HEK293T (cell line): ENCODE results near the gene DISP3.

Experiments
- CTCF ChIA-PET: fragments of 350-600 bp; formaldehyde crosslinking; extraction: SDS; loops from one replicate; lab custom pipeline; 2021; ENCODE audit warnings: antibody characterized with exemption, inconsistent platforms; lab: Yijun Ruan, JAX
- POLR2A ChIA-PET: fragments of 350-600 bp; formaldehyde crosslinking; extraction: SDS; loops from one replicate; lab custom pipeline; 2020; ENCODE audit warnings: antibody characterized with exemption, inconsistent platforms; lab: Yijun Ruan, JAX
- DNase-seq: peaks from one replicate; pipeline ENCODE4 v3.0.0; 2012; ENCODE audit warnings: mixed read lengths; ENCODE audit errors: extremely low spot score
- ARNT ChIP-seq: fragments of 450-650 bp; IDR thresholded peaks from 2 replicates; pipeline ENCODE4 v1.6.1; 2017; ENCODE audit warnings: mild to moderate bottlenecking
- BHLHE40 ChIP-seq: fragments of 450-650 bp; IDR thresholded peaks from 2 replicates; pipeline ENCODE4 v1.6.1; 2016; ENCODE audit warnings: mild to moderate bottlenecking, moderate library complexity, borderline replicate concordance
- CTBP1 ChIP-seq: fragments of 450-650 bp; IDR thresholded peaks from 2 replicates; pipeline ENCODE4 v1.6.1; 2016; ENCODE audit warnings: borderline replicate concordance
- ELF4 ChIP-seq: fragments of 450-650 bp; IDR thresholded peaks from 2 replicates; pipeline ENCODE4 v1.6.1; 2017; ENCODE audit warnings: antibody characterized with exemption
- FOXA1 ChIP-seq: fragments of 450-650 bp; IDR thresholded peaks from 2 replicates; pipeline ENCODE4 v1.6.1; 2016; ENCODE audit warnings: mild to moderate bottlenecking
- FOXK2 ChIP-seq: fragments of 450-650 bp; IDR thresholded peaks from 2 replicates; pipeline ENCODE4 v1.6.1; 2016; ENCODE audit warnings: mild to moderate bottlenecking
- FOXM1 ChIP-seq: fragments of 450-650 bp; IDR thresholded peaks from 2 replicates; pipeline ENCODE4 v1.6.1; 2017; ENCODE audit warnings: mild to moderate bottlenecking, borderline replicate concordance
- HDGF ChIP-seq: fragments of 450-650 bp; IDR thresholded peaks from 2 replicates; pipeline ENCODE4 v1.6.1; 2017; ENCODE audit warnings: antibody characterized with exemption, borderline replicate concordance
- L3MBTL2 ChIP-seq: fragments of 450-650 bp; conservative IDR thresholded peaks from 2 replicates; pipeline ENCODE4 v1.6.1; 2016; ENCODE audit warnings: mild to moderate bottlenecking
- LEF1 ChIP-seq: fragments of 450-650 bp; IDR thresholded peaks from 2 replicates; pipeline ENCODE4 v1.6.1; 2017; ENCODE audit warnings: mild to moderate bottlenecking, borderline replicate concordance
- NFRKB ChIP-seq: fragments of 450-650 bp; IDR thresholded peaks from 2 replicates; pipeline ENCODE4 v1.6.1; 2016; ENCODE audit warnings: mild to moderate bottlenecking, moderate library complexity
- SP1 ChIP-seq: fragments of 450-650 bp; IDR thresholded peaks from 2 replicates; pipeline ENCODE4 v1.6.1; 2017
- SUZ12 ChIP-seq: fragments of 450-650 bp; IDR thresholded peaks from 2 replicates; pipeline ENCODE4 v1.6.1; 2016; ENCODE audit warnings: mild to moderate bottlenecking
- TARDBP ChIP-seq: fragments of 450-650 bp; IDR thresholded peaks from 2 replicates; pipeline ENCODE4 v1.6.1; 2016
- ZNF384 ChIP-seq: fragments of 450-650 bp; IDR thresholded peaks from 2 replicates; pipeline ENCODE4 v1.6.1; 2016
- TF ChIP-seq, protein P1 (sequence below): fragments of 450-650 bp; IDR thresholded peaks from 2 replicates; pipeline ENCODE4 v1.6.1; 2016

The DISP3 gene

DNA sequence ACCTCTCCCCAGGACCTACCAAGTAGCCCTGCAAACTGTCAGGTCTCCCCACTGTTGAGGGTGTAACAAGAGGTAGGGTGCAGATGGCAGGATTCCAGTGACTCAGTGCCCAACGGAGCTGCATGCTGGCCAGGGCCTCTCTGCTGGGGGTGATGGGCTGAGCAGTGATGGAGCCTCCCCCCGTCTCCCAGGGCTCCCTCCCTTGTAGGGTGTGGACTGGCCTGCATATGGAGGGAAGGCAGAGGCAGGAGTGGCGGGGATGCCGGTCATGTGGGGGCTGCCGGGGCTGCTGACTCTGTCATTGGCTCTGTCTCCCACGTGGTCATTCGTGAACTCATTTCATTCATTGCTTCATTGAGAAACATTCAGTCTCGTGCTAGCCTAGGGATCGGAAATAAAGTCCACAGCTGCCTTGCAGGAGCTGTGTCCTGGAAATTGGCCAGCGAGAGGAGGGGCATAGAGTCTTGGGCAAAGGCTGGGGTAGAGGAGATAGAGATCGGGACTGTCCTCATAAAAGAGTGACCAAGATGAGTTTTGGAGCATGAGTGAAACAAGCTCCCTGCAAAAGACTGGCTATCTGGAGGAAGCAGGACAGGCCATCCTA lies 22.9 kb upstream of the DISP3 start:
- TF ChIP-seq FOXK2 (no peak), FOXA1 (no peak), LEF1 (no peak), FOXM1 (no peak), ELF4 (no peak), HDGF (no peak), L3MBTL2 (no peak), BHLHE40 (no peak), SP1 (no peak), ZNF384 (no peak), TARDBP (no peak), ARNT (no peak)
- DNase-seq: no peak
- ChIA-PET CTCF (no interaction called here), POLR2A (no interaction called here)

DNA sequence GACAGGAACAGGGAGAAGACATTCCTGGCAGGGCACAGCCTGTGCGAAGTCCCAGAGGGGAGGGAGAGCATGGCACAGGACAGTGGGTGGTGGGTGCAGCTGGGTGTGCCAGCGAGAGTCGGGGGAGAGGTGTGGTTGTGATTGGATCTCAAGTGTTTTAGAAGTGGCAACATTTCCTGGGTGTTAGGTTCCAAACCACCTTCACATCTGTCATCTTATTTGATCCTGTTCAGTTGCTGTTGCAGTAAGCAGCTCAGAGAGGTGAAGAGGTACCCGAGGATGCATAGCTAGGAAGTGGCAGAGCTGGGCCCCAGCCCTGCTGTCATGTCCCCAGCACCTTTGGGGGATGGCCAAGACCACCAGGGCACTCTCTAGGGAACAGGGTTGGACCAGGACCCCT lies 22.0 kb upstream of the DISP3 start:
- ChIA-PET CTCF (no interaction called here), POLR2A (no interaction called here)
- DNase-seq: no peak
- TF ChIP-seq L3MBTL2: no peak
- TF ChIP-seq FOXA1: no peak
- TF ChIP-seq ZNF384: no peak
- no peak for TF ChIP-seq ELF4
- TF ChIP-seq BHLHE40: no peak
- TF ChIP-seq LEF1: no peak
- TF ChIP-seq, protein P1, sequence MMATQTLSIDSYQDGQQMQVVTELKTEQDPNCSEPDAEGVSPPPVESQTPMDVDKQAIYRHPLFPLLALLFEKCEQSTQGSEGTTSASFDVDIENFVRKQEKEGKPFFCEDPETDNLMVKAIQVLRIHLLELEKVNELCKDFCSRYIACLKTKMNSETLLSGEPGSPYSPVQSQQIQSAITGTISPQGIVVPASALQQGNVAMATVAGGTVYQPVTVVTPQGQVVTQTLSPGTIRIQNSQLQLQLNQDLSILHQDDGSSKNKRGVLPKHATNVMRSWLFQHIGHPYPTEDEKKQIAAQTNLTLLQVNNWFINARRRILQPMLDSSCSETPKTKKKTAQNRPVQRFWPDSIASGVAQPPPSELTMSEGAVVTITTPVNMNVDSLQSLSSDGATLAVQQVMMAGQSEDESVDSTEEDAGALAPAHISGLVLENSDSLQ: no peak

DNA sequence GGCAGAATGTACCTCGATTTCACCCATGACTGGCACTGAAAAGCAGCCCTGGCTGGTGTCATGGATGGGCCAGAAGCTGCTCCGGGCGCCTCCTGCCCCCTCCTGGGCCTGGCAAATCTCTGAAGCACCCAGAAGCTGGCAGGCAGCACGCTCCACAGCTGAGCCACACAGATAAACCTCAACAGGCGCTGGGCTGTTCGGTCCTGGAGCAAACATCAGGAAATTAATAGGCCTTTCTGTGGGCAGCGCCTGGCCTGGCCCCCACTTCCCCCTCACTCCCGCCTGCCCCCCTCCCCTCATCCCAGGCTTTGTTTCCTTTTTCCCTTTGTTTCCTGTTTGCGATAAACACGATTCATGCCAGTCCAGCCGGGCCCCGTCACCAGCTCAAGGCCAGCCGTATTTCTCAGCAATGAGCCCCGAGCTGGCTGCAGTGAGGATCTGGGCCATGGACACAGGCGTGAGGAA lies 20.1 kb upstream of the DISP3 start:
- ChIA-PET CTCF (interaction anchor here (1.0 kb wide), 1 partner anchor 19 kb away, joined by 3 read pairs; no protein-coding TSS in a partner anchor), POLR2A (interaction anchor here (1.8 kb wide), 1 partner anchor 20 kb away, joined by 5 read pairs; the partner anchor contains the start of gene DISP3)

DNA sequence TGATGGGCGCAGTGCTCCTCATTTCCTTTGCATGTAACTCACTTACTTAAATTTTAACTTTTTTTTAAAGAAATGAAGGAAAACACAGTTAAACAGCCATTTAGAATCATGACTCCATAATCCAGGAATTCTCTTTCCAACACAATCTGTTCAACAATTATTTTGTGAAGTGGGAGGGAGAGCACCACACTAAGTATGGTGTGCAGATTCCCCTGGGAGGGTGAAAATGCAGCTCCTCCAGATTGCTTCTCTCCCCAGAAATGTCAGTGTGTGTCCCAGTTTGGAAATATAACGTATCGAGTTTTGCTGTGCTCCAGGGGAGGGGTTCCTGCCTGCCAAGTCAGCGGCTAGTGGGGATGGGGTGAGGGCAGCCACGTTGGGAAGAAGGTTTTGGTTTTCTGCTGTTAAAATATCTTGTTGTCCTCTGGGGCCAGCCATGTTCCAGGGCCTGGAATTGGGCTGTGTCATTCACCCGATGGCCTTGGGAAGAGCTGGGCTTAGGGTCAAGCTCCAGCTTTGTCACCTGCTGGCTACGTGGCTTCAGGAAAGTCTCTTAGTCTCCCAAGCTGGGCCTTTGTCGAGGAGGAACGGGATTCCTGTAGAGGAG lies 17.3 kb upstream of the DISP3 start:
- no peak for DNase-seq
- no peak for TF ChIP-seq L3MBTL2
- CTCF ChIA-PET: no interaction called here
- POLR2A ChIA-PET: no interaction called here

More for the DNA sequence above, 20.1 kb upstream of the DISP3 start:
- TF ChIP-seq SP1 (no peak), NFRKB (no peak), TARDBP (no peak), ZNF384 (no peak), L3MBTL2 (no peak), FOXA1 (no peak), BHLHE40 (no peak), LEF1 (no peak), CTBP1 (no peak), ELF4 (no peak), SUZ12 (no peak), HDGF (no peak), ARNT (no peak), FOXK2 (no peak), FOXM1 (no peak)
- TF ChIP-seq, protein P1: no peak
- DNase-seq: no peak

DNA sequence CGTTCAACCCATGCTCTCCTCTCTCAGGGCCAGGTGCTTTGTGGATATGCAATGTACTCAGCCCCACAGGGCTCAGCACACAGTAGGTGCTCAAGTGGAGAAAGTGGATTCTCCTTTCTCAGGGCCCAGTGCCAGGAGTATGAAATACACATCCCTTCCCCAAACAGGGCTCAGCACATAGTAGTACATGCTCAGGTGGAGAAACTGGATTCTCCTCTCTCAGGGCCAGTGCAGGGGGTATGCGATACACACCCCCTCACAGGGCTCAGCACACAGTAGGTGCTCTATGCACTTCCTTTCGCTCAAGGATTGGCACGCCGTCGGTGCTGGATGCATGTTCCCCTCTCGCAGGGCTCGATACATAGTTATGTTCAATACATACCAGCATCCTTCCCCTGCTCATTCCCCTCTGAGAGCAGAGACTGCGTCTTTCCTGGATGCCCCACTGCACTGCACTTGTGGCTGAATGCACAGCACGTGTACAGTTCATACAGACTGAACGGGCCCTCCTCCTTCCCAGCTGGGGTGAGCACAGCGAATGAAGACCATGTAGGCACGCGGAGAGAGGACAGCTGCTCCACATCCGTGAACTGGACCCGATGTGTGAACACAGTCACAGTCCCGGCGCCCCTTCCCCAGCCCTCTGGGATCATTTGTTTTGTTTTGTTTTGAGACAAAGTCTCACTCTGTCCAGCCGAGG lies 16.6 kb upstream of the DISP3 start:
- TF ChIP-seq ARNT (no peak), TARDBP (no peak), HDGF (no peak), SP1 (no peak), ELF4 (no peak), CTBP1 (no peak), FOXM1 (no peak), FOXA1 (no peak), FOXK2 (no peak), BHLHE40 (no peak), LEF1 (no peak), L3MBTL2 (no peak), NFRKB (no peak), SUZ12 (no peak)
- TF ChIP-seq, protein P1: no peak
- ChIA-PET POLR2A (no interaction called here), CTCF (no interaction called here)
- no peak for DNase-seq

DNA sequence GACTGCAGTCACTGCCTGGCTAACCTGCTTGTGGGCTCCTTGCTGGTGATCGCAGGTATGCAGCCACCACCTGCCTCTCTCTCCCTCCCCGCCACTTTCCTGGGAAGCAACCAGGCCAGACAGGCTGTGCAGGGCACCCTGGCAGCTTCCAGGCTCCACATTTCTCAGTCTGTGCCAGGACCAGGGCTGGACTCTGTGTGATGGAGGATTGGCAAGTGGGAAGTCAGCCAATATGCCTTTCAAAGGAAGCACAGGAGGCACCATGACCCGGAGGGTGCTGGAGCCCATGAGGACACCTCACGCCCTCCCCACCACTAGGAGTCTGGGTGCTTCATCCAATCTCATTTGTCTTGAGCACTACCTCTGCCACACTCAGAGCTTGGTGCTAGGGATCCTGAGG lies 15.8 kb upstream of the DISP3 start:
- TF ChIP-seq L3MBTL2 (no peak), ZNF384 (no peak), ELF4 (no peak), CTBP1 (no peak), SP1 (no peak), FOXK2 (no peak), FOXM1 (no peak), ARNT (no peak), TARDBP (no peak), FOXA1 (no peak), NFRKB (no peak), LEF1 (no peak), HDGF (no peak), SUZ12 (no peak), BHLHE40 (no peak)
- TF ChIP-seq, protein P1: no peak
- DNase-seq: no peak
- ChIA-PET POLR2A (no interaction called here), CTCF (no interaction called here)
